NK-92 treated with Interleukin-12 subunit alpha and Interleukin-12 subunit beta, amount 100 ng/mL, for 24 hours (cell line): Measurements from ENCODE around the gene SUSD2.
"Not testable (repeated sequence)": the region's sequence is repeated elsewhere in the genome, so short reads cannot be mapped to it uniquely, and the experiment has no call there.

ENCODE experiments used
- DNase-seq: peaks from one replicate; lab custom pipeline; 2025; lab: John Stamatoyannopoulos, UW

Gene SUSD2

DNA sequence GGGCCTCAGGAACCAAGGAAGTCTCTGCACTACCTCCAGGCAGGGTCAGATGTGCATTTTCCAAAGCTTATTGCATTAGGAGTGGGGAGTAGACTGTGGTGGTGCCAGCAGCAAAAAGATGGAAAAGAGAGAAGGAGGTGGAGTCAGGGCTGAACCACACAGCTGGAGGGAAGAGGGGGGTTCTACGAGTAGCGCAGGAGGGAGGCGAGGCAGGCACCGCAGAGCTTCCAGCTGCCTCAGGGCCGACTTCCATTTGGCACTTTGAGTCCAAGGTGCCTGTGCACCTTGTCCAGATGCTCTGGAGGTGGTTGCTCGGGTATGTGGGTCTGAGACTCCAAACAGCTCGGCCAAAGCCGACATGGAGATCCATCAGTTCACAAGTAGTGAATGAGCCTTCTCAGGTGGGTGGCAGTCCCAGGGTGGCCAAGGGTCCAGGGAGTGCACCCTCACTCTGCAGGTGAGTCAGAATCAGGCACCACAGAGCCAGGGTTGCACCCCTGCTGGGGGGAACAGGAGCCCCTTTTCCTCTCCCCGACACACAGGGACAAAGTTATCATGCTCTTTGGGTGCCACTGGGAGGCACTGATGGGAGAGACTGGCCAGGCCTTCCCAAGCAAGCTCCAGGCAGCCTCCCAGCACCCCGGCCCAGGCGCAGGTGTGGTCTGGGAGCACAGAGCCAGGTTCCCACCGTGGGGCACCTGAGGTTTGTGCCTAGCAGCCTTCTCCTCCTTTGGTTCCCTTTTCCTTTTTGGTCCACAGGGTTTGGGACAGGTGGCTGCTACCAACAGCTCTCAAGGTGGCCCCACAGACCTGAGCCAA, 33.4 kb downstream of the SUSD2 start:
- no peak for DNase-seq

DNA sequence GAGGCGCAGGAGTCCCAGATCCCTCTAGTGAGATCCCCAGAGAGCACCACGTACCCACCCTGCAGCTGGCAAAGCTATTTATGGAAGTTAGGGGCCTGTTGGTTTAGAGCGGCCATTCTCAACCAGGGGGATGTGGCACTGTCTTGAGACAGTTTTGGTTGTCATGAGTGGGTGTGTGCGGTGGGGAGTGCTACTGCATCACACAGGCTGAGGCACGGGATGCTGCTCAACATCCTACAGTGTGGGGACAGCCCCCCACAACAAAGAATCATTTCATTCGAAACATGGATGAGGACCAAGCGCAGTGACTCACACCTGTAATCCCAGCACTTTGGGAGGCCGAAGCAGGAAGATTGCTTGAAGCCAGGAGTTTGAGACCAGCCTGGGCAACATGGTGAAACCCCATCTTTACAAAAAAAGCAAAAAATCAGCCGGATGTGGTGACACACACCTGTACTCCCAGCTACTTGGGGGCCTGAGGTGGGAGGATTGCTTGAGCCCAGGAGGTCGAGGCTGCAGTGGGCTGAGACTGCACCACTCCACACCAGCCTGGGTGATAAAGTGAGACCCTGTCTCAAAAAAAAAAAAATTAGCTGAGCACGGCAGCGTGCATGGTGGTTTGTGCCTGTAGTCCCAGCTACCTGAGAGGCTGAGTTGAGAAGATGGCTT, 35.4 kb downstream of the SUSD2 start:
- DNase-seq = no peak

DNA sequence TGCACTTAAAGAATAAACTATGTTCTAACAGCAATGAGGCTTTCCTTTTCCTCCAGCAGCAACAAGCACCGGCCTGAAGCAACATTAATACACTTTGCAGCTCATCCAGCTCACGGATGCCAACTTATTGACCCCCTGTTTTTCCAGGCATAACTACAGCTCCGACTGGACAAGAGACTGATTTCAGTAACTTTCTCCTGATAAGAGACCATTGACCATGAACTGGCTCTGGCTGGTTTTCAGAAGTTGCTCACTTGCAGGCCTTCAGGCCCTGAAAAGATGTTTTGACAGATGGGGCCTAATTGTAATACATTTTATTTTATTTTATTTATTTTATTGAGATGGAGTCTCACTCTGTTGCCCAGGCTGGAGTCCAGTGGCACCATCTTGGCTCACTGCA, 36.1 kb downstream of the SUSD2 start:
- DNase-seq = no peak

DNA sequence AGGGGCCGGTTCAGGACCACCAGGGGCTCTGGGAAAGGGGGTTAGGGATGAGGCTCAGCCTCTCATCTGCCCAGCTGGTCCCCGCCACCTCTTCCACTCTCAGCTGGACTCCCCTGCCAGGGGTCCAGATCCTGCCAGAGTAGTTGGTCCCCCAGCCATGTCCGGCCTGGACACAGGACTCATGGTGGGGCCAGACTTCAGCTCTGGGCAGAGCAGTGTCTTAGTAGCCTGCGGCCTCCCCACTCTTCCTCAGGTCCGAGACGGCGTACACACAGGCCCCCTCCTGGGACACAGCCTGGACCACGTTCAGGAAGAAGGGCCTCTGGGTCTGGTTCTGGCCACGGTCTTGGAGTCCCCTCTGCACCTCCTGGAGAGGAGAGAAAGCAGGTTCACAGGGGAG, 38.5 kb downstream of the SUSD2 start:
- no peak for DNase-seq

DNA sequence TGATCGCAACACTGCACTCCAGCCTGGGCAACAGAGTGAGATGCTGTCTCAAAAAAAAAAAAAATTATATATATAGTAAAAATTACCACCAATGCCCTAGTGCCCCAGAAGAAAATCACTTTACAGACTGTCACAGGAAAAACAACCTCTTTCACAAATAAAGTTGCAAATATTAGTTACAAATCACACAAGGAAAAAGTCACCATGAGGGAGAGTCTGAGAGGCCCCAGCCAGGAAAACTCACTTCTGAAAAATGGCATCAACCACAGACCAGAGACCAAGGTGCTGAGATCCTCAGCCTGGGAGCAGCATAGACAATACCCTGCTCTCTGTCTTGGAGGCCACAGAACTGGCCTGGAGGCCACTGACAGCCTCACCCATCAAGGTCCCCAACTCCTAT, 43.2 kb downstream of the SUSD2 start:
- no peak for DNase-seq

DNA sequence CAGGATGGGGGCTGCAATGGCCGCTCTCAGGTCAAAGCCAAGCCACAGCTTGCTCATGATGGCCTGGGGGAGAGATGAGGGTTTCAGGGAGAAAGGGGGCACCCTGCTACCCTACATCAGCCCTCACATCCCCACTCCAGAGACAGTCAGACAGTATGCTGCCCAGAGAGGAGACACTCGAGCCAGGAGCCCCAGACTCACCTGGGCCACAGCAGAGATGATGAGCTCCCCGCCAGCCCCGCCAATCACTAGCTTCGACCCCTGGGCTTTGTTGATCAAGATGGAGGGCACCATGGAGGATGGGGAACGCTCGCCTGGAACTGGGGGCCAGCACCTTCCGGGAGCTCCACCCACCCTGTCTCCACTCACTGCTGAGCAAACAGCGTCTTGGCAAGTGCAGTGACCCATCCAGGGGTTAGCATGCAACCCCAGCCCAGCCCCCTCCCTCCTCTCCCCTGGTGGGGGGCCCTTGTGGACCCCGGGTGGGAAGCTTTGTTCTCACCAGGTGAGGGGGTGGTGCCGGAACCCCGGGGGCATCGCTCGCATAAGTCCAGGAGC, 43.8 kb downstream of the SUSD2 start:
- DNase-seq = no peak

DNA sequence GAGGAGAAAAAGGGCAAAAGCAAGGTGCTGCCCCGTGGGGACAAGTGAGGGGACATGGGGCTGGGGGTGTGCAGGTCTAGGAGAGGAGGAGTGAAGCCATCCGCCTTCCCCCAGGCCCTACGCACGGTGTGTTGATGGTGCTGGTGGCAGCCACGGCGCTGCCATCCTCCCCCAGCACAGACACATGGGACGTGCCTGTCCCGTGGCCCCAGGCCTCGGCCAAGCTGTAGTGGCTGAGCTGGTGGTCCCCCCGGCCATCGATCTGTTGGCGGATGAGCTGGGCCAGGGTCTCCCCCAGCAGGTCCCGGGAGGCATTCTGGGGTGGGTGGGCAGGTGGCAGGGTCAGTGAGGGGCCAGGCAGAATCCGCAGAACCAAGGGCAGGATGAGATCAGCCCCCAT, 44.7 kb downstream of the SUSD2 start:
- no peak for DNase-seq

DNA sequence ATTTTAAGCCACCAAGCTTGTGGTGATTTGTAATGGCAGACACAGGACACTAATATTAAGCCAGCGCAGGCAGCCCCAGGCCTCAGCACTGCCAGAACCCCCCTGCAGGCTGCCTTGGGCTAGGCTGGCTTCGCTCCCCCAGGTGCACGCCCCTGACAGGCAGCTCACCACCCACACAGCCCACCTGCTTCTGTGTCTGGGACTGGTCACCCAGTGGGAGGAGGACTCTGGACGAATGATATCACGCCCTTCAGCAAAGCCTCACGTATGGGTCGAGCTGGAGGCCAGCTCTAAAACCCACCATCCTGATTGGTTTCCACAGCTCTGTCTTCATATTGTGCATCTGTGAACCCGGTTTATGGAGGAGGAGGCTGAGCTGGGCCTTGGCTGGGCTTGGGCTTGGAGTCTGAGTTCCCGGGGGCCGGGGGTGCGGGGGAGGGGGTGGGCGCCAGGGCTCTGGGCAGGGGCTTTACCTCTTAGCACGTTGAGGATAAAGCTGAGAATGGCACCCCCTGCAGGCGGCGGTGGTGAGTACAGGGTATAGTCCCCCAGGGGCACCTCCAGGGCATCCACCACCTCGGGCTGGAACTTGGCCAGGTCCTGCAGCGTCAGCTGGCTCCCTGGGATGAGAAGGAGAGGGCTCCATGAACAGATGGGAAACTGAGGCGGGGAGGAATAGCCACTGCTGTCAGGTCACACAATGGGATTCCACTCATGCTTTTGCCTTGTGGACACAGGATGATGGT, 49.8 kb downstream of the SUSD2 start:
- peak; percentile 47 for DNase-seq

DNA sequence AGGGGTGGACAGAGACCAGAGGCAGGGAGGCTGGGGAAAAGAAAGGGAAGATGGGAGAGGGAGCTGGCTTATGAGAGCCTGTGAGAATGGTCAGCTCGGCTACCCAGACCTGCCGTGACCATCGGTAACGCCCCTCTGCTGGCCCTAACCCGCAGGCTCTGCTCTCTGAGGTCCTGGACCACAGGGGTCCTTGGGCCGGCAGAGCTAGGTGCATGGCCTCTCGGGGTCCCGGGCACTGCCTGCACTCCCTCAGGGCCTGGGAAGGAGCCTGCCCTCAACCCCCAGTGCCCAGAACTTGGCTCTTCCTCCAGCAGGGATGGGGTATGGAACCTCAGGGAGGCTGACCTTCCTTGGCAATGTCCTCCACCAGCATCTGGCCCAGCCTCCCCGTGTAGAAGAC, 50.4 kb downstream of the SUSD2 start:
- DNase-seq = no peak

DNA sequence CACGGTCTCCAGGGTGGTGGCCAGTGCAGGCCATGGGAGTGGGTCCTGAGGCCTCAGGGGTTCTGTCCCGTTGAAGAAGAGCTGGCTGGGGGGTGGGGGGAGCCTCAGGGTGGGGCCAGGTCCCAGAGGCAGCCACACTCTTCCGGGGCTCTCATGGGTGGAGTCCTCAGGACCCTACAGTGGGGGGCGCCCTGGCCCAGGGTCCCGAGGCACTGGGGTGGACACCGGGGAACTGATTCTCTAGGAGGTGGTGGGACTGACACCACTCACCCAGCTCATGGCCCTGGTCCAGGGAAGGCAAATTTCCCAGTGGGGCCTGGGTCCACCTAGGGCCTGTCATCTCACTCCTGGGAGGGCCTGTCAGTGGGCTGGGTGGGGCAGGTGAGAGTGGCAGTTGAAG, 50.8 kb downstream of the SUSD2 start:
- no peak for DNase-seq

DNA sequence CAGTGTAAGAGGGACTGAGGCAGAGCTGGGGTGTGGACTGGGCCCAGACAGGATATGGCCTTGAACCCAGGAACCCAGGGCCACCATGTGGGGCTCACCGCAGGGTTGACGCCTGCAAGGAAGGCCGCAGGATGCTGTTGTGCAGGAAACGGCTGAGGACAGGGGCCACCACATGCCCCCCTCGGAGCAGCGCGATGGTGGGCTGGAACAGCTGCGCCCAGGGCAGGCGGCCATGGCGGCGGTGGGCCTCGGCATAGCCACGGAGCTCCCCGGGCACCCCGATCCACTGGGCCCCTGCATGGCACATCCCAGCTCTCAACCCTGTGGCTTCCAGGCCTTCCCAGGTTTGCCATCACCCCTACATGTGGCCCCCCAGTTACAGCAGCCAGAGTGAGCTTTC, 51.4 kb downstream of the SUSD2 start:
- DNase-seq = no peak

DNA sequence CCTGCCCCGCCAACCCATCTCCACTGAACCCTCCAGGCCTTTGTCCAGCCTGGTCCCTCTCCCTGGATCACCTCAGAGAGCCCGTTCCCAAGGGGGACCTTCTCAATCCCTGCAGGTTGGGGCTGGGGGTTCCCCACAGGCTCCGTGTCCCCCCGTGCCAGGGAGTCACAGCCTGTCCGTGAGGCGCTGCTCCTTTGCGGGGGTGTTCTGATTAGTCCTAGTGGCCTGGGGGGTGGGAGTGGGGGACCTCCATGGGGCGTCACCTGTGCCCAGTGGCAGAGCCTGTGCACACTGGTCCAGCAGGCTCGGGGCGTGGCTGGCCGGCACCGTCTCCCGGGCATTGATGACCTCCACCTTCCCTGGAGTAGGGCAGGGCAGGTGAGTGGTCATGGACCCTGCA, 51.9 kb downstream of the SUSD2 start:
- DNase-seq = no peak

DNA sequence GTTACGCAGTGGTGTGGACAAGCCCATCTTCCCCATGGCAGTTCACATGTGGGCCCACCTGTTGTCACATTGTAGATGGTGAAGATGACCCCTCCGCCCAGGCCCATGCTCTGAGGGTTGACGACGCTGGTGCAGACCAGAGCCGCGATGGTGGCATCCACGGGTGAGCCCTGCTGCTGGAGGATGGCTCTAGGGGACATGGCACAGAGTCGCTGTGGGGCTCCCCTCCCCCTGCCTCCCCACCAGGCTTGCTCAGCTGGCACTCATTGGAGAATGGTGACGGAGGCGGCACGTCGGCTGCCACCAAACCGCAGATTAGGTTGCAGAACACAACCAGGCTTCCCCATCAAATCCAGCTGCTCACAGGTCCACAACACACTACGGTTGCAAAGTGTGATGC, 52.5 kb downstream of the SUSD2 start:
- DNase-seq = no peak

DNA sequence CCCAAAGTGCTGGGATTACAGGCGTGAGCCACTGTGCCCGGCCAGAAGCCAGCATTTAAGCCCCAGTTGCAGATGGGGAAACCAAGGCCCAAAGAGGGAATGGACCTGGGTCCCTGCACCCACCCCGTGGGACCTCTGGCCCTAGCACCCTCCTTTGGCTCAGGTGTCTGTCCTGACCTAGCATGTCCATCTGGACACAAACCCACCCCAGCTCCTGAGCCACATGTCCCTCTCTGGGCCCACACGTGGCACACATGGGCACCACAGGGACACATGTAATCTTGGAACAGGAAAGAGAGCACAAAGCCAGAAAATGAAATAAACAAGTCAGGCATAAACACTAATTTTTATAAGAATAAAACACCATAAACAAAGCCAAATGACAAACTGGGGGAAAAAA, 54.0 kb downstream of the SUSD2 start:
- DNase-seq = no peak

DNA sequence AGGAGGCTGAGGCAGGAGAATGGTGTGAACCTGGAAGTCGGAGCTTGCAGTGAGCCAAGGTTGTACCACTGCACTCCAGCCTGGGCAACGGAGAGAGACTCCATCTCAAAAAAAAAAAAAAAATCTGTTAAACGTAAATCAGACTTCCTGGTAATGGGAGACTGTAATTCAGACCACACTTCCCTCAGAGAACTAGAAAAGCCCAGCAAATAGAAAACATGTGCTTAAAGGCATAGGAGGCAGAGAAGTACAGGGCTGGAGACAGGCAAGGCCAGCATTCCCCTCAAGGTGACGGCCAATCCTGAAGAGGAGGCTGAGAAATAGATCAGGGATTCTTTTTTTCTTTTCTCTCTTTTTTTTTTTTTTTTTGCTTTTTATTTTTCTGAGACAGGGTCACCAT, 55.4 kb downstream of the SUSD2 start:
- no peak for DNase-seq

DNA sequence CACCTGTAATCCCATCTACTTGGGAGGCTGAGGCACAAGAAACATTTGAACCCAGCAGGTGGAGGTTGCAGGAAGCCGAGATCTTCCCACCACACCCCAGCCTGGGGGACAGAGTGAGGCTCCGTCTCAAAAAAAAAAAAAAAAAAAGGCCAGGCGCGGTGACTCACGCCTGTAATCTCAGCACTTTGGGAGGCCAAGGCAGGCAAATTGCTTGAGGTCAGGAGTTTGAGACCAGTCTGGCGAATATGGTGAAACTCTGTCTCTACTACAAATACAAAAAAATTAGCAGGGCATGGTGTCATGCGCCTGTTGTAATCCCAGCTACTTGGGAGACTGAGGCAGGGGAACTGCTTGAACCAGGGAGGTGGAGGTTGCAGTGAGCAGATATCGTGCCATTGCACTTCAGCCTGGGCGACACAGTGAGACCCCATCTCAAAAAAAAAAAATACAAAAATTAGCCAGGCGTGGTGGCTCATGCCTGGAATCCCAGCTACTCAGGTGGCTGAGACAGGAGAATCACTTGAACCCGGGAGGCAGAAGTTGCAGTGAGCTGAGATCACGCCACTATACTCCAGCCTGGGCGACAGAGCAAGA, 56.9 kb downstream of the SUSD2 start:
- DNase-seq = not testable (repeated sequence)
